ENCODE results near the gene BCKDK. TPM values are rescaled to one million over a fixed set of nuclear protein-coding genes. Genes with fewer than 3 reads are reported as not detected.

BCKDK gene
- total and polyA plus RNA-seq, 2 of the 13 experiments (the other 11 are each of a cell fraction or from before 2014, with no cell fraction given): 24.9 to 42.6 TPM

- TF ChIP-seq NPAS2 (CRISPR knock-in tag; IDR thresholded peaks at IDR 0.05; ENCODE audit: borderline replicate concordance) (no peak), ZNF556 (CRISPR knock-in tag; IDR thresholded peaks at IDR 0.05; ENCODE audit: borderline replicate concordance) (no peak), ZFP36L2 (CRISPR knock-in tag; IDR thresholded peaks at IDR 0.05) (no peak), ISX (CRISPR knock-in tag; conservative IDR thresholded peaks at IDR 0.05) (no peak), PRDM10 (CRISPR knock-in tag; IDR thresholded peaks at IDR 0.05; ENCODE audit: low read depth) (no peak), LRRFIP1 (CRISPR knock-in tag; conservative IDR thresholded peaks at IDR 0.05) (no peak), CSRNP2 (CRISPR knock-in tag; conservative IDR thresholded peaks at IDR 0.05; ENCODE audit: low read depth) (no peak), ZFY (CRISPR knock-in tag; IDR thresholded peaks at IDR 0.05) (peak; percentile 57), ZNF800 (CRISPR knock-in tag; IDR thresholded peaks at IDR 0.05) (peak; percentile 63; the same call in 1 of the 2 replicates), ATF3 (CRISPR knock-in tag; IDR thresholded peaks at IDR 0.05) (0 out of 2 replicates have a peak, but pooled peaks have one; percentile 20), ZNF329 (CRISPR knock-in tag; IDR thresholded peaks at IDR 0.05; ENCODE audit: low read depth) (no peak), ZNF547 (CRISPR knock-in tag; IDR thresholded peaks at IDR 0.05) (no peak), PAX8 (CRISPR knock-in tag; IDR thresholded peaks at IDR 0.05; ENCODE audit: borderline replicate concordance) (no peak), TOPORS (CRISPR knock-in tag; IDR thresholded peaks at IDR 0.05) (no peak), PHF8 (CRISPR knock-in tag; IDR thresholded peaks at IDR 0.05) (no peak), ZEB1 (IDR thresholded peaks at IDR 0.05; ENCODE audit: insufficient replicate concordance, low read depth) (peak; percentile 60)
These were observed 30.7 kb downstream of the BCKDK start (continued) for GRCh38 chr16:31138621-31139578.
